Keratinocyte (primary cell): Measurements from ENCODE around the gene COQ10B. TPM values are rescaled to one million over a fixed set of nuclear protein-coding genes. Genes with fewer than 3 reads are reported as not detected.

ENCODE experiments used
- DNase-seq: peaks from one replicate; pipeline ENCODE4 v3.0.0-alpha.2; 2011; ENCODE audit warnings: low read depth, missing footprints, low spot score
- FAIRE-seq: peaks from 2 replicates; lab custom pipeline; 2011; peaks lifted over from hg19 to GRCh38; lab: Jason Lieb, UNC
- H2AFZ ChIP-seq: 2 replicates; pipeline ENCODE4 v1.6.0; 2012; ENCODE audit warnings: low read length, control low read depth, inconsistent platforms; ENCODE audit not compliant: control insufficient read depth
- H3K27ac ChIP-seq: 2 replicates; pipeline ENCODE4 v1.5.1; 2011; ENCODE audit warnings: low read length; ENCODE audit not compliant: control insufficient read depth, insufficient read depth
- H3K27me3 ChIP-seq: 3 replicates; pipeline ENCODE4 v1.6.0; 2011; ENCODE audit warnings: low read length; ENCODE audit not compliant: control insufficient read depth, insufficient read depth; ENCODE audit errors: extremely low read depth
- H3K36me3 ChIP-seq, 2 experiments: 2 replicates in 1 of 2; 3 replicates in 1 of 2; pipeline ENCODE4 v1.5.1; 2011; ENCODE audit warnings: low read length in 2 of 2, mild to moderate bottlenecking in 1 of 2; ENCODE audit not compliant: control insufficient read depth in 2 of 2, insufficient read depth in 2 of 2; ENCODE audit errors: extremely low read depth in 1 of 2
- H3K4me1 ChIP-seq: 3 replicates; pipeline ENCODE4 v1.5.1; 2011; ENCODE audit warnings: low read length; ENCODE audit not compliant: control insufficient read depth, insufficient read depth; ENCODE audit errors: extremely low read depth
- H3K4me2 ChIP-seq: 3 replicates; pipeline ENCODE4 v1.6.0; 2011; ENCODE audit warnings: low read depth, low read length; ENCODE audit not compliant: control insufficient read depth, insufficient read depth; ENCODE audit errors: extremely low read depth
- H3K4me3 ChIP-seq, 3 experiments: fragments of 200-600 bp in 1 of 3; sonication (generic) in 1 of 3; 2 replicates in 2 of 3; 3 replicates in 1 of 3; pipeline ENCODE4 v1.5.1; 2011 to 2016; ENCODE audit warnings: low read length in 3 of 3, mild to moderate bottlenecking in 3 of 3, control low read depth in 2 of 3, inconsistent platforms in 1 of 3, low read depth in 1 of 3, mixed read lengths in 1 of 3, mixed run types in 1 of 3, moderate library complexity in 1 of 3; ENCODE audit not compliant: control insufficient read depth in 2 of 3, insufficient read depth in 2 of 3; ENCODE audit errors: extremely low read depth in 1 of 3
- H3K79me2 ChIP-seq: 2 replicates; pipeline ENCODE4 v1.6.0; 2012; ENCODE audit warnings: low read length; ENCODE audit not compliant: control insufficient read depth, insufficient read depth
- H3K9ac ChIP-seq: 3 replicates; pipeline ENCODE4 v1.6.0; 2011; ENCODE audit warnings: low read length; ENCODE audit not compliant: control insufficient read depth, insufficient read depth; ENCODE audit errors: extremely low read depth
- H3K9me1 ChIP-seq: 3 replicates; pipeline ENCODE4 v1.6.0; 2011; ENCODE audit warnings: low read length; ENCODE audit not compliant: control insufficient read depth, insufficient read depth; ENCODE audit errors: extremely low read depth
- H3K9me3 ChIP-seq: 2 replicates; pipeline ENCODE4 v1.5.1; 2012; ENCODE audit warnings: low read depth, low read length; ENCODE audit not compliant: control insufficient read depth
- H4K20me1 ChIP-seq: 3 replicates; pipeline ENCODE4 v1.6.0; 2011; ENCODE audit warnings: low read length; ENCODE audit not compliant: control insufficient read depth, insufficient read depth; ENCODE audit errors: extremely low read depth
- CTCF ChIP-seq, 3 experiments: IDR thresholded peaks in 1 of 3; conservative IDR thresholded peaks in 1 of 3; optimal IDR thresholded peaks in 1 of 3; 2 replicates in 2 of 3; 3 replicates in 1 of 3; pipeline versions ENCODE3 to v1.5.1; 2011; ENCODE audit warnings: low read length in 3 of 3, mild to moderate bottlenecking in 3 of 3, moderate library complexity in 2 of 3, control low read depth in 1 of 3, inconsistent platforms in 1 of 3; ENCODE audit not compliant: insufficient read depth in 2 of 3; ENCODE audit errors: extremely low read depth in 1 of 3
- EZH2 ChIP-seq: IDR thresholded peaks from one replicate; pipeline ENCODE4 v1.6.1; 2012; ENCODE audit warnings: inconsistent platforms, mild to moderate bottlenecking, low read length, moderate library complexity
- dilution Hi-C: fragments of 300-500 bp; cut with MboI; formaldehyde crosslinking; loops from one replicate; pipeline ENCODE4 v1.7.0; 2020; ENCODE audit warnings: low sequenced_read_pairs; ENCODE audit not compliant: extremely low pct_ligation_motif_present
- polyA plus RNA-seq, 5 experiments: library from polyadenylated mRNA; depleted of rRNA in 3 of 5; stranded (reverse) in 3 of 5; stranded (forward) in 1 of 5; unstranded in 1 of 5; fragments of >200 nt; gene quantifications; 1 replicate in 1 of 5; 2 replicates in 3 of 5; 3 replicates in 1 of 5; pipeline versions ENCODE4 v1.2.1 to v1.2.3, GENCODE V29; 2011 to 2012; ENCODE audit warnings: missing spikeins in 2 of 5, low read depth in 1 of 5, low replicate concordance in 1 of 5

Gene COQ10B
- polyA plus RNA-seq, 1 donor (not counting 4 experiments of a cell fraction or from before 2014, with no cell fraction given) = 8.8 TPM

- Histone ChIP-seq H3K4me1 (peaks cover 13% of the 10 kb centered on the region), H3K4me2 (peak overlapping the region; percentile 88), H3K9me1 (no peaks in the 10 kb centered on the region), H3K9ac (peak overlapping the region; percentile 94), H3K36me3 (no peaks in the 10 kb centered on the region), H3K27ac (peak overlapping the region; percentile 83), H3K9me3 (no peaks in the 10 kb centered on the region), H4K20me1 (peaks cover 5% of the 10 kb centered on the region), H3K4me3 (peak overlapping the region; percentile 69 to 93 (median 78)), H2AFZ (peak overlapping the region; percentile 100), H3K79me2 (peaks cover 49% of the 10 kb centered on the region), H3K27me3 (no peaks in the 10 kb centered on the region)
- DNase-seq (no peak), FAIRE-seq (no peak)
- dilution Hi-C loops = no loop called here
- TF ChIP-seq EZH2 = no peak
- TF ChIP-seq CTCF (optimal IDR thresholded peaks at IDR 0.05 in 1 of 3, IDR thresholded peaks at IDR 0.05 in 1 of 3, conservative IDR thresholded peaks at IDR 0.05 in 1 of 3; ENCODE audit: extremely low read depth in 1 of 3, insufficient read depth in 2 of 3, low read length in 3 of 3) = no peak
These were observed 62.0 kb downstream of the COQ10B start for GRCh38 chr2:197515315-197515738.

GRCh38 chr2:197515739-197516392, 62.5 kb downstream of the COQ10B start, which contains the start of gene MOB4:
Gene MOB4 (plus strand): TSS chr2:197516066. CDS start chr2:197516087, 21 bp downstream.
- H3K4me3 ChIP-seq = peak within 1 kb of the TSS; percentile 69 to 93 (median 78)
- no peak for DNase-seq
- peak; percentile 66 for FAIRE-seq

More at GRCh38 chr2:197515739-197516392, 62.5 kb downstream of the COQ10B start, which contains the start of gene MOB4:
- Histone ChIP-seq H3K9ac (peak within 1 kb of the TSS; percentile 94), H3K4me1 (peaks cover 13% of the 10 kb centered on the region), H3K36me3 (no peaks in the 10 kb centered on the region), H3K9me1 (no peaks in the 10 kb centered on the region), H3K4me2 (peak within 1 kb of the TSS; percentile 88), H4K20me1 (peaks cover 5% of the 10 kb centered on the region), H3K27ac (peak within 1 kb of the TSS; percentile 83), H3K79me2 (peaks cover 53% of the 10 kb centered on the region), H3K27me3 (no peaks in the 10 kb centered on the region), H3K9me3 (no peaks in the 10 kb centered on the region), H2AFZ (peak within 1 kb of the TSS; percentile 100)
- no peak for TF ChIP-seq EZH2
- TF ChIP-seq CTCF (optimal IDR thresholded peaks at IDR 0.05 in 1 of 3, IDR thresholded peaks at IDR 0.05 in 1 of 3, conservative IDR thresholded peaks at IDR 0.05 in 1 of 3; ENCODE audit: extremely low read depth in 1 of 3, insufficient read depth in 2 of 3, low read length in 3 of 3) = no peak
- dilution Hi-C loops = no loop called here
